Smooth muscle cell of bladder (primary cell): ENCODE data around the gene SHCBP1L. TPM values are rescaled to one million over a fixed set of nuclear protein-coding genes. Genes with fewer than 3 reads are reported as not detected.

Experiments used
- total RNA-seq: library from RNA; depleted of rRNA; stranded (reverse); fragments of >200 nt; gene quantifications from 2 replicates; pipeline ENCODE4 v1.2.3, GENCODE V29; 2014

The SHCBP1L gene
- total RNA-seq, result not detected in 2 replicates

DNA sequence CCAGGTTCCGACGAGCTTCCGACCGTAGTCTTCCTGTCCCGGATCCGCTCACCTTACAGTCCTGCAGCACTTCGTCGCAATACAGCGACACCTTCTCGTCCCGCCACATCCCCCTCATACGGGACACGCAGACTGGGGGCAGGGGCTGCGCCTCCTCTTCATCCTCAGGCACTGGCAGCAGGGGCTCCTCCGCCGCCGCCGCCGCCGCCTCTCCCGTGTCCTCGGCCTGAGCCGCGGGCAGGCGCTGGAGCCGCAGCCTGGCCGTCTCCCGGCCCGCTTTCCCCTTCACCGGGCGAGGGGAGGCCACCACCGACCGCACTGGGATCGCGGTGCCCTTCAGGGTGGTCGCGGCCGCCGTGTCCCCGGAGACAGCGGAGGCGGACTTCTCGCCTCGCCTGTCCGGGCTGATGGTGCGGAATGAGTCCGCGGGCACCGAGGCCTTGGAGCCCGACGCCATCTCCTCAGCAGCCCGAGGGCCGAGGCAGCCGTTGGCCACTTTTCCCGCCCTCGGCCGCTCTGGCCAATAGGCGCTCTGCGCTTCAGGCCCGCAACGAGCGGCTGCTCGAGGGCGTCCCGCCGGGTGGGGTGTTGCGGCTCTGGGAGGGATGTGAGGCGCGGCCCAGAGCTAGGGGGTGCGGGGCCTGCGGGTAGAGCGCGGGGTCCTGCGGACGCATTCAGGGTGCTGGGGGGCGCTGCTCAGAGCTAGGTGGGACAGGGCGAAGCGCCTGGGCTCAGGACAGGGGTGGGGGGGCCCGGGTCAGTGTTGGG, at the start of gene SHCBP1L:
SHCBP1L (minus strand) TSS at position 490 of the 768 bp plus-strand sequence; CDS start at position 457, 33 bp downstream.

Other genes with a start within 250 kb of the SHCBP1L start
- 3.2 and 3.3 TPM in 2 replicates for gene NPL, start 163.4 kb downstream of the SHCBP1L start, total RNA-seq
- gene DHX9, start 113.8 kb downstream of the SHCBP1L start, total RNA-seq, result 118 and 124 TPM in 2 replicates
- gene LAMC1, start 70.3 kb upstream of the SHCBP1L start, total RNA-seq, result 613 and 643 TPM in 2 replicates
- 8.5 and 12.5 TPM in 2 replicates for gene LAMC2, start 233.1 kb upstream of the SHCBP1L start, total RNA-seq